Activated CD8-positive, alpha-beta memory T cell treated with anti-CD3 and anti-CD28 coated beads, Interleukin-2, amount 50 U/mL, for 1 hour (primary cell): Measurements from ENCODE around the gene DNAH10.

ENCODE experiments used
- DNase-seq: peaks from one replicate; pipeline ENCODE4 v3.0.0-alpha.2; 2020; ENCODE audit errors: extremely low read depth

The DNAH10 gene, protein sequence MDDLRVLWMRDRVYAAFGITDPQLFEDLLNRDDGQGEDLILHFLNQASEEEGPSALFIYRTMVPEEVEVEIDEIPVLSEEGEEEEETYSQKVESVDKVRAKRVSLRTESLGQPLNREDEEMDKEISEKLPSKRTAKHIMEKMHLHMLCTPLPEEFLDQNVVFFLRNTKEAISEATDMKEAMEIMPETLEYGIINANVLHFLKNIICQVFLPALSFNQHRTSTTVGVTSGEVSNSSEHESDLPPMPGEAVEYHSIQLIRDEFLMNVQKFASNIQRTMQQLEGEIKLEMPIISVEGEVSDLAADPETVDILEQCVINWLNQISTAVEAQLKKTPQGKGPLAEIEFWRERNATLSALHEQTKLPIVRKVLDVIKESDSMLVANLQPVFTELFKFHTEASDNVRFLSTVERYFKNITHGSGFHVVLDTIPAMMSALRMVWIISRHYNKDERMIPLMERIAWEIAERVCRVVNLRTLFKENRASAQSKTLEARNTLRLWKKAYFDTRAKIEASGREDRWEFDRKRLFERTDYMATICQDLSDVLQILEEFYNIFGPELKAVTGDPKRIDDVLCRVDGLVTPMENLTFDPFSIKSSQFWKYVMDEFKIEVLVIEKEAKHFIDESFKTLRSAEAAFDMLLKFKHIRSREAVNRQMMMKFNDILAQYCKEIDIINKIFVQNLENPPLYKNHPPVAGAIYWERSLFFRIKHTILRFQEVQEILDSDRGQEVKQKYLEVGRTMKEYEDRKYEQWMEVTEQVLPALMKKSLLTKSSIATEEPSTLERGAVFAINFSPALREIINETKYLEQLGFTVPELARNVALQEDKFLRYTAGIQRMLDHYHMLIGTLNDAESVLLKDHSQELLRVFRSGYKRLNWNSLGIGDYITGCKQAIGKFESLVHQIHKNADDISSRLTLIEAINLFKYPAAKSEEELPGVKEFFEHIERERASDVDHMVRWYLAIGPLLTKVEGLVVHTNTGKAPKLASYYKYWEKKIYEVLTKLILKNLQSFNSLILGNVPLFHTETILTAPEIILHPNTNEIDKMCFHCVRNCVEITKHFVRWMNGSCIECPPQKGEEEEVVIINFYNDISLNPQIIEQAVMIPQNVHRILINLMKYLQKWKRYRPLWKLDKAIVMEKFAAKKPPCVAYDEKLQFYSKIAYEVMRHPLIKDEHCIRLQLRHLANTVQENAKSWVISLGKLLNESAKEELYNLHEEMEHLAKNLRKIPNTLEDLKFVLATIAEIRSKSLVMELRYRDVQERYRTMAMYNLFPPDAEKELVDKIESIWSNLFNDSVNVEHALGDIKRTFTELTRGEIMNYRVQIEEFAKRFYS (N-terminal part only)

DNA sequence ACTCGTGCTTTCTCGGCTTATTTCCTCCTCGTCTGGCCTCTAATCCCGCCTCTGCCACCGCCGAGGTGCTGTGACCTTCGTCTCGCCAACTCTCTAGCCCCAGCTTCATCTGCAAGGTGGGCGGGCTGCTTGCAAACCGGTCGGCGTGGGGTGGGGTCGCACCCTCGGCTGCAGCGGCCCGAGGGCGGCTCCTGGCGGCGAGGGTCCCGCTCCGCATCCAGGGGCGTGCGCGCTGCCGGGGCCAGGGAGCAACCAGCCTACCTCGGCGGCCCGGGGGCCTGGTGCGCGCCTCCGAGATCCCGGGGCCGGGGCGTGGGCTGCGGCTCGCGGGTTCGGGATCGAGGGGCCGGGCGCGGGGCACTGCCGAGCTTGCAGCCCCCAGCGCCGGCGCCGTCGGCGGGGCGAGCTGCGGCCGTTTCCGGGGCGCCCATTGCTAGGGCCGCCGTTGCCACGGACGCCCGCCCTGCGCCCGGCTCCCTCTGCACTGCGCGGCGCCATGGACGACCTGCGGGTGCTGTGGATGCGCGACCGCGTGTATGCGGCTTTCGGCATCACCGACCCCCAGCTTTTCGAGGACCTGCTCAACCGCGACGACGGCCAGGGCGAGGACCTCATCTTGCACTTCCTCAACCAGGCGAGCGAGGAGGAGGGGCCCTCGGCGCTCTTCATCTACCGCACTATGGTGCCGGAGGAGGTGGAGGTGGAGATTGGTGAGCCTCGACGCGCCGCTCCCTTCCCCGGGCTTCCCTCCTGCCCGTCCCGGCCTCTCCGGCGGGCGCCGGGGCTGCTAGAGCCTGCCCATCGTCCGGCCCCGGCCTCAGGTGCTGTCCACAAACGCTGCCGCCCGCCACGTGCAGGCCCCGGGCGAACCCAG is at the start of gene DNAH10:
DNAH10 (plus strand) TSS at position 461 of the 874 bp plus-strand sequence; CDS start at position 497, 36 bp downstream.
- no peak for DNase-seq

DNA sequence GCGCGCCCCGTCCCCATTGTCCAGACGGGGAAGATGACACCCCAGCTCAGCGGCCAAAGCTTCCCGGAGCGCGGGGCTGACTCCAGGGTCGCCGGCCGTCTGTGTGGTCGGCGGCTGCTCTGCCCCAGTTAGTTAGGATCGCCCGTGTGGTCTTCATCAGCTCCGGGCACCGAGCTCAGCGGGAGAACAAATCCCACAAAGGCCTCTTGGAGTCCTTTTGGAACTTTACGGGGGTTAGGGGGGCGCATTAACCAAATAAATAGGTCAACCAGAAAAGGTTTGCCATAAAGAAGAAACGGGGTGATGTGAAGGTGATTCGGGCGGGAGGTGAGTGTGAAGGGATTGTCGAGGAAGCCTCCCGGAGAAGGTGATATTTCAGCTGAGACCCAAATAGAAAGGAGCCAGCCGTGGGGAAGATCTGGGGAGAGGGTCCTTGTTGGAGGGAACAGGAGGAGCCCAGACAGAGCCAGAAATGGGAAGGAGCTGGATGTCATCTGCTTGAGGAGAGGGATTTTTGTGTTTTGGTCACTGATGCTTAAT is 49.3 kb upstream of the DNAH10 start:
- DNase-seq, result no peak

DNA sequence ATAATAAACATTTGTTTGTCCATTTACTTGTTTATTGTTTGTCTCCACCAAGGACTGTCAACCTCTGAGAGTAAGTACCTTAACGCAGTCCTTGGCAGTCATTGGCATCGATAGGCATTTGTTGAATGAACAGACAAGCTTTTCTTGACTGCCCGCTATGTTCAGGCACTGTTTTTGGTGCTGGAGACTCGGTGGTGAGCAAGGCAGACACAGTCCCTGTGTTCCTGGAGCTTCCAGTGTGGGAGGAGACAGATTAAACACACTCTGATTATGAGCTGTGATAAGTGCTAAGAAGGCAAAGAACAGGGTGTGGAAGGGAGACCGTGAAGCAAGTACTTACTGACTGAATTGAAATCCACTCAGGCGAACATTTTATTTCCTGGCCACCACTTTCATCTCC is 48.7 kb upstream of the DNAH10 start:
- DNase-seq, result no peak

DNA sequence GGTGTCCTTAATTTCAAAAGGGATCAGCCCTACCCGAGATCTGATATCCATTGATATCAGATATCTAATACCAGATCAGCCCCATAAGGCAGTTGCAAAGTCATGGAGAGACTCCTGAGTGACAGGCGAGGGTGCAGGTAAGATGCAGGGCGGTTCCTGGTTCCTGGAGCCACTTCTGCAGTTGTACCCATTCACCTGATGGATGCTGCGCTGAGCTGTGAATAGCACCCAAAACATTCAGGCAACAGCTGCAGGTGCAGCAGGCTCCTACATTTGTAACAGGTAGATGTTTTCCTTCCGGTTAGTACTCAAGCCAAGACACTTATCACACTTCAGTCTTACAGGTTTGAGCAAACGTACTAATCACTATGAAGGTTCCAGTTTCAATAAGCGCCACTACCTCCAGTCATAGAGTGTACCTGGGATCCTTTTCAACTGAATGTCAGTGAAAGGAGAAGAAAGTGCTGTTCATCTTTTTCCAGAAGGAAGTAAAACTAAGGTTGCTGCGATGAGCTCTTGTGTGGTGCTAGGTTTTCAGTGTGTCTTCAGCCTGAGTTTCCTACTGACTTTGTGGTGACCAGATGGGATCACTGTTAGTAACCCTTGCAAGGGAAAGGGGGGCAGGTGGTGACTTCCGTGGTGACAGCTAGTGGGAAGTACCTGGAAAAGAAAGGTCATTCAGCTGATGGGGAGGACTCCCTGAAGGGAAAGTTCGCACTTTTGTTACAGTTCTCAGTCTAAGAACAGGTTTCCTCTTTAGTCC is 48.1 kb upstream of the DNAH10 start:
- no peak for DNase-seq

GRCh38 chr12:123715195-123715594 is 46.9 kb upstream of the DNAH10 start:
- DNase-seq, result no peak

GRCh38 chr12:123717350-123717749 is 44.8 kb upstream of the DNAH10 start:
- no peak for DNase-seq

DNA sequence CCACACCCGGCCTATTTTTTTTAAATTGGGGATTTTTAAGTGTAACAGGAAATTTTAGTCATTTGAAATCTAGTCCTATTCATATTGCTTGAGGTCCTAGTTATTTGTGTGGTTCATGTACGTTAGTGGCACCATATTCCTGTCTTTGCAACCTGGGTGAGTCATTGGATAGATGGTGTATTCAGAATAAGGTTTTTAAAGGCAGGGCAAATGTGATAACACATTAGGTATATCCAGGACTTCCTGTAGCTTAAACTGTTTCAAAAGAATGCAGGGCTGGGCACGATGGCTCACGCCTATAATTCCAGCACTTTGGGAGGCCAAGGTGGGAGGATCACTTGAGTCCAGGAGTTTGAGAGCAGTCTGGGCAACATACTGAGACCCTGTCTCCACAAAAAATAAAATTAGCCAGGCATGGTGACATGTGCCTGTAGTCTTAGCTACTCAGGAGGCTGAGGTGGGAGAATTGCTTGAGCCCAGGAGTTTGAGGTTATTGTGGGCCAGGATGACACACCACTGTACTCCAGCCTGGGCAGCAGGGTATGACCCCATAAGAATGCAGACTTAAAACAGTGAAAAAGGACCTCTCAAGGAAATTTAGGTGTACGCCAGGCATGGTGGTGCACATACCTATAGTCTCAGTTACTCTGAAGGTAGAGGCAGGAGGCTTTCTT is 41.8 kb upstream of the DNAH10 start:
- no peak for DNase-seq

DNA sequence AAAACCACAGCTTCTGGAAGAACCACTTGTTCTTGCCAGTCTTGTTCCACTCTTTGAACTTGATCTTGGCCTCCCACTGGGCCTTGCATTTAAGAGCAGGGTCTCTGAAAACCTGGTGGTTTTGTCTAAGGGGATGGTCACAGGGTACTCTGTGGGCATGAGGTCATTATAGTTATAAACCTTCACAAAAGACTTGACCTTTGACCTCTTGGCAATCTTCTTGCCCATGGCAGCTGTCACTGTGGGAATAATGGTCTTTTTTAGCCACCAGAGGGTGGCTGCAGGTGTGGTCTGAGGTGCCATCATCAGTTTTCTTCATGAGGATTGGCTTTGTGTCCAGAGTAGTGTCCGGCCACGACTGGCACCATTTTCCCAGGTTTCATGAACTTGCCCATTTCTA is 40.9 kb upstream of the DNAH10 start:
- no peak for DNase-seq

- no peak for DNase-seq
Observed at GRCh38 chr12:123723011-123723410, 39.1 kb upstream of the DNAH10 start.

GRCh38 chr12:123723765-123724164 is 38.3 kb upstream of the DNAH10 start:
- DNase-seq, result no peak

DNA sequence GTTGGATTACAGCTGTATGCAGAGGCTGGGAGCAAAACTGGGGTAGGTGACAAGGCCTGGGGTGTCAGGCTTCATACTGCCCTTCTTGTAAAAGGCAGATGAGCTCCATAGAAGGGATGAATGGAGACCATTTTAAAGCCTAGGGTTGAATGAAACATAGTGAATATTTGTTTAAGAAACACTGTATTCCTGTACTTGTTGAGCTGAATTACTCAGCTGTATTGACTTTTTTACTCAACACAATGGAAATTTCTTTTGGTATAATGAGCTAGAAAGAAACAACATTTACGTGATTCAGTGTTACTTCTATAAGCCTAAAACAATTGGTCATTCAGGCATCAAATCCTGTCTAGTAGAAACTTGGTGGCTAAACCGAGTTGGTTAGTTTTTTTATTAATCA is 35.9 kb upstream of the DNAH10 start:
- DNase-seq, result no peak

DNA sequence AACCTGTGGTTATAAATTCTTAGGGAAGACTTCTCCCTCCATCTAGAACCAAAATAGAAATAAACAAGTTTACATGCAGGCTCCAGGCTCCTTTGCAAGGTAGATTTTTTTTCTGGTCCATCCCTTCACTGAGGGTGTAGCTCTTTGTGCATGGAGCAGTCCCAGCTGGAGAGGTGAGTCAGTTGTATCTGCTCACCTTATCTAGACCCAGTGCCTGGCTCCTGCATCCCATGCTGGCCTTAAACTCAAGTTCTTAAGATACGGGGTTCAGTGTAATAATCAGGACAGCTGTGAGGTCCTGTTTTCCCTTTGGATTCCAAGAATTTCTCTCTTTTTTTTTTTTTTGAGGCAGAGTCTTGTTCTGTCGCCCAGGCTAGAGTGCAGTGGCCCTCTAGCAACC is 35.1 kb upstream of the DNAH10 start:
- no peak for DNase-seq

- no peak for DNase-seq
Observed at GRCh38 chr12:123727878-123728277, 34.2 kb upstream of the DNAH10 start.

GRCh38 chr12:123731596-123731995 is 30.5 kb upstream of the DNAH10 start:
- DNase-seq, result no peak

GRCh38 chr12:123732251-123732650 is 29.9 kb upstream of the DNAH10 start:
- no peak for DNase-seq

DNA sequence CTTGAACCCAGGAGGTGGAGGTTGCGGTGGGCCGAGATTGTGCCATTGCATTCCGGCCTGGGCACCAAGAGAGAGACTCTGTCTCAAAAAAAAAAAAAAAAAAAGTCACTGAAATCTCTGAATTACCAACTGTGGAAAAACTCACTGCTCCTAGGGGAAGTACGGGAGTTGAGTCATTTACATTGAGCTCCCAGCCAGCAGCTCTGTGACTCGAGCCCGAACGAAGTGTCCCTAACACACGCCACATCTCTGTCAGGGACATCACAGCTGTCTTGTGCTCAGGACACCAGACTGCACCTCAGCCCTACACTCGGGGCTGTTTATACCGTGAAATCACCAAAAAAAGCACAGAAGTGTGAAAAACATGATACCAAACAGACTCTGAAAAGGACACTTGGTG is 28.9 kb upstream of the DNAH10 start:
- no peak for DNase-seq

- no peak for DNase-seq
Observed at GRCh38 chr12:123734268-123734667, 27.8 kb upstream of the DNAH10 start.

DNA sequence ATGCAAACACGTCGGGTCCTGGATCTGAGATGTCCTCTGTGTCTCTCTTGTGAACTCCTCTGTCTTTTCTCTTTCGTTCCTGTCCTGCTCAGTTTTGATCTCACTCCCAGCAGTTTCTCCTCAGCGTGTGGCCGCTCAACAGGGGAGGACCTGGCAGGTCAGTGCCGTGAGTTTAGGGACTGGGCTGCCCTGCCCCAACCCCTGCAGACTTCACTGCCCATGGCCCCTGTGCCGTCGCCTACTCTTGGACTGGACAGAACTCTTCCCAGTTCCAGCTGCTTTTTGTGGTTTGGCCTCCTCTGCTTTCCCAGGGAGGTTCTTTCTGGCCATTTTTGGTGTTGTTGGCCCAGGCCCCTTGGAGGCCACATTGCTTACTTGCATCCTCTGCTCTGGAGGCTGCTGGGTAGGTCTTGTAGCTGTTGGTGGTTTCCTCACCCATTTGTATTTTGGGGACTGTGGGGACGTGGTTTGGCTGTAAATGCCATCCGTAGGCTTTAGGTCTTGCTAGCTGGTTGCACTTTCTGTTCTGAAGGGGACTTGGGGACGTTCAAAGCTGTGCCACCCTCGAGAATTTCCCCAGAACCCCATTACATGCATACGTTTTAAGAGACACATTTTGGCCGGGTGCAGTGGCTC is 20.0 kb upstream of the DNAH10 start:
- no peak for DNase-seq

GRCh38 chr12:123743002-123743401 is 19.1 kb upstream of the DNAH10 start:
- no peak for DNase-seq
